Endothelial cell (in vitro differentiated cells): ENCODE measurements around the gene PLIN5. TPM values are rescaled to one million over a fixed set of nuclear protein-coding genes. Genes with fewer than 3 reads are reported as not detected.

Experiments used
- DNase-seq: peaks from one replicate; pipeline ENCODE4 v3.0.0; 2021; ENCODE audit warnings: low spot score
- H3K27ac Mint-ChIP-seq: one replicate; pipeline ENCODE4 v1.8.0; 2021; ENCODE audit warnings: mixed read lengths, inconsistent platforms; ENCODE audit not compliant: unreplicated experiment
- H3K27me3 Mint-ChIP-seq: one replicate; pipeline ENCODE4 v1.8.0; 2021; ENCODE audit warnings: mild to moderate bottlenecking, moderate library complexity, mixed read lengths, inconsistent platforms; ENCODE audit not compliant: unreplicated experiment
- H3K36me3 Mint-ChIP-seq: one replicate; pipeline ENCODE4 v1.8.0; 2021; ENCODE audit warnings: mild to moderate bottlenecking, low read depth, mixed read lengths, inconsistent platforms; ENCODE audit not compliant: unreplicated experiment
- H3K4me1 Mint-ChIP-seq: one replicate; pipeline ENCODE4 v1.8.0; 2021; ENCODE audit warnings: mild to moderate bottlenecking, mixed read lengths, inconsistent platforms; ENCODE audit not compliant: unreplicated experiment
- H3K4me3 Mint-ChIP-seq: one replicate; pipeline ENCODE4 v1.8.0; 2021; ENCODE audit warnings: mild to moderate bottlenecking, mixed read lengths, inconsistent platforms; ENCODE audit not compliant: unreplicated experiment
- H3K9me3 Mint-ChIP-seq: one replicate; pipeline ENCODE4 v1.8.0; 2021; ENCODE audit warnings: mixed read lengths, inconsistent platforms; ENCODE audit not compliant: unreplicated experiment
- total RNA-seq: library from RNA; stranded (reverse); fragmentation: NEBNext Ultra II Directional; extraction: Animal tissue kit (Norgen Biotek cat#: 25700); gene quantifications from one replicate; pipeline ENCODE4 v1.2.1, GENCODE V29; 2021; ENCODE audit not compliant: unreplicated experiment
- TF ChIP-seq, protein P1 (sequence below): fragments of 200-600 bp; sonication (generic); IDR thresholded peaks from one replicate; pipeline ENCODE4 v1.5.0; 2021; ENCODE audit warnings: antibody characterized with exemption; ENCODE audit not compliant: unreplicated experiment

Gene PLIN5
- total RNA-seq, 1 donor from 2014 or later, result 0.64 TPM

DNA sequence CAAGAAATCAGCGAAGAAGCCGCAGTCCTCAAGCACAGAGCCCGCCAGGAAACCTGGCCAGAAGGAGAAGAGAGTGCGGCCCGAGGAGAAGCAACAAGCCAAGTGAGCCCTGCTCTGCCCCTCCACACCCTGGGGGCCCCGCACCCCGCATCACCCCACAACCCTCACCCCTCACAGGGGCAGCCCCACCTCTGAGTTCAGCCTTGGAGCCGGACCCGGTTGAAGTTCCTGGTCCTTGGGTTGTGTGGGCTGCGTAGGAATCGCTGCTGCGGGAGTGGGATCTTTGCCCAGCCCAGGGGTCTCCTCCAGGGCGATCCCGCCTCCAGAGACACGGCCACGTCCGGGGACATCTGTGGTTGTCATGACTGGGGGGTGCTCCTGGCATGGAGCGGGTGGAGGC lies 38.7 kb downstream of the PLIN5 start:
- no peaks in the 10 kb centered on the region for H3K9me3 Mint-ChIP-seq
- peaks cover 5% of the 10 kb centered on the region for H3K27me3 Mint-ChIP-seq
- no peaks in the 10 kb centered on the region for H3K4me1 Mint-ChIP-seq
- DNase-seq, result no peak
- H3K36me3 Mint-ChIP-seq, result peaks cover 7% of the 10 kb centered on the region
- H3K27ac Mint-ChIP-seq, result no peak overlapping the region
- TF ChIP-seq, protein P1, sequence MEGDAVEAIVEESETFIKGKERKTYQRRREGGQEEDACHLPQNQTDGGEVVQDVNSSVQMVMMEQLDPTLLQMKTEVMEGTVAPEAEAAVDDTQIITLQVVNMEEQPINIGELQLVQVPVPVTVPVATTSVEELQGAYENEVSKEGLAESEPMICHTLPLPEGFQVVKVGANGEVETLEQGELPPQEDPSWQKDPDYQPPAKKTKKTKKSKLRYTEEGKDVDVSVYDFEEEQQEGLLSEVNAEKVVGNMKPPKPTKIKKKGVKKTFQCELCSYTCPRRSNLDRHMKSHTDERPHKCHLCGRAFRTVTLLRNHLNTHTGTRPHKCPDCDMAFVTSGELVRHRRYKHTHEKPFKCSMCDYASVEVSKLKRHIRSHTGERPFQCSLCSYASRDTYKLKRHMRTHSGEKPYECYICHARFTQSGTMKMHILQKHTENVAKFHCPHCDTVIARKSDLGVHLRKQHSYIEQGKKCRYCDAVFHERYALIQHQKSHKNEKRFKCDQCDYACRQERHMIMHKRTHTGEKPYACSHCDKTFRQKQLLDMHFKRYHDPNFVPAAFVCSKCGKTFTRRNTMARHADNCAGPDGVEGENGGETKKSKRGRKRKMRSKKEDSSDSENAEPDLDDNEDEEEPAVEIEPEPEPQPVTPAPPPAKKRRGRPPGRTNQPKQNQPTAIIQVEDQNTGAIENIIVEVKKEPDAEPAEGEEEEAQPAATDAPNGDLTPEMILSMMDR, result no peak
- no peak overlapping the region for H3K4me3 Mint-ChIP-seq

- Mint-ChIP-seq H3K4me1 (no peaks in the 10 kb centered on the region), H3K9me3 (no peaks in the 10 kb centered on the region), H3K27me3 (peaks cover 5% of the 10 kb centered on the region), H3K36me3 (peaks cover 9% of the 10 kb centered on the region), H3K4me3 (no peak overlapping the region), H3K27ac (no peak overlapping the region)
- DNase-seq, result no peak
- TF ChIP-seq, protein P1, result no peak
These were observed 39.6 kb downstream of the PLIN5 start for GRCh38 chr19:4495471-4495870.

DNA sequence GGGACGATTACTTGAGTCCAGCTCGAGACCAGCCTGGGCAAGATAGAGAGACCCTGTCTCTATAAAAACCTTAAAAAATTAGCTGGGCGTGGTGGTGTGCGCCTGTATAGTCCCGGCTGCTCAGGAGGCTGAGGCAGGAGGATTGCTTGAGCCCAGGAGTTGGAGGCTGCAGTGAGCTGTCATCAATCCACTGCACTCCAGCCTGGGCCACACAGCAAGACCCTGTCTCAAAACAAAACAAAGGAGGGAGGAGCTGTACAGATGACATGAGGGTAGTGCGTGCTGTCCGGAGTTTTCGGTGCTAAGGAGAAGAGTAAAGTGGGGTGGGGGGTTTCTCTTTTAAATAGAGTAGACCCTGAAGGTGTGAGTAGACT lies 40.3 kb downstream of the PLIN5 start:
- no peak for DNase-seq
- Mint-ChIP-seq H3K27ac (peak overlapping the region; percentile 38), H3K27me3 (peaks cover 4% of the 10 kb centered on the region), H3K36me3 (peaks cover 11% of the 10 kb centered on the region), H3K4me1 (no peaks in the 10 kb centered on the region), H3K9me3 (no peaks in the 10 kb centered on the region), H3K4me3 (no peak overlapping the region)
- TF ChIP-seq, protein P1, result no peak

DNA sequence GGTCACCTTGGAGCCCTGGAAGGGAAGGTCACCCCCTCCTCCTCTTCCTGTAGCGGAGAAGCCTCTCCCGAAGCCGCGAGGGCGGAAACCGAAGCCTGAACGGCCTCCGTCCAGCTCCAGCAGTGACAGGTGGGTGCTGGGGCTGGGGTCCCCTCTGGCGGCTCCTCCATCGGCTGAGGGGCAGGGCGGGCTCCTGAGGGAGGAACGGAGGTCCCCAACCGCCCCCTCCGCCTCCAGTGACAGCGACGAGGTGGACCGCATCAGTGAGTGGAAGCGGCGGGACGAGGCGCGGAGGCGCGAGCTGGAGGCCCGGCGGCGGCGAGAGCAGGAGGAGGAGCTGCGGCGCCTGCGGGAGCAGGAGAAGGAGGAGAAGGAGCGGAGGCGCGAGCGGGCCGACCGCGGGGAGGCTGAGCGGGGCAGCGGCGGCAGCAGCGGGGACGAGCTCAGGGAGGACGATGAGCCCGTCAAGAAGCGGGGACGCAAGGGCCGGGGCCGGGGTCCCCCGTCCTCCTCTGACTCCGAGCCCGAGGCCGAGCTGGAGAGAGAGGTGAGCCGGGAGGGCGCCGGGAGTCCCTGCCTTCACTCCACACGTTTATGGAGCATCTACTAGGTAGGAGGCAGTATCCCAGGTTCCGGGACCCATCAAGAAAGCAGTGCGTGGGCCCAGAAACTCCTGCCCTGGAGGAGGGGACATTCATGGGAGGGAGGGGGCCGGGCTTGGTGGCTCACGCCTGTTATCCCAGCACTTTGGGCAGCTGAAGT lies 40.9 kb downstream of the PLIN5 start:
- no peak for DNase-seq
- no peak overlapping the region for H3K4me3 Mint-ChIP-seq
- H3K27me3 Mint-ChIP-seq, result peaks cover 4% of the 10 kb centered on the region
- peaks cover 14% of the 10 kb centered on the region for H3K36me3 Mint-ChIP-seq
- H3K27ac Mint-ChIP-seq, result no peak overlapping the region
- no peaks in the 10 kb centered on the region for H3K4me1 Mint-ChIP-seq
- no peaks in the 10 kb centered on the region for H3K9me3 Mint-ChIP-seq
- TF ChIP-seq, protein P1, result no peak

GRCh38 chr19:4493104-4493928 lies 41.7 kb downstream of the PLIN5 start:
- Mint-ChIP-seq H3K27me3 (peaks cover 4% of the 10 kb centered on the region), H3K9me3 (no peaks in the 10 kb centered on the region), H3K4me1 (no peaks in the 10 kb centered on the region), H3K27ac (no peak overlapping the region), H3K36me3 (peaks cover 17% of the 10 kb centered on the region), H3K4me3 (no peak overlapping the region)
- DNase-seq, result no peak
- TF ChIP-seq, protein P1, result no peak
